ENCODE data around the gene ADGRF1.
"Not testable (repeated sequence)": the region's sequence is repeated elsewhere in the genome, so short reads cannot be mapped to it uniquely, and the experiment has no call there.

DNA sequence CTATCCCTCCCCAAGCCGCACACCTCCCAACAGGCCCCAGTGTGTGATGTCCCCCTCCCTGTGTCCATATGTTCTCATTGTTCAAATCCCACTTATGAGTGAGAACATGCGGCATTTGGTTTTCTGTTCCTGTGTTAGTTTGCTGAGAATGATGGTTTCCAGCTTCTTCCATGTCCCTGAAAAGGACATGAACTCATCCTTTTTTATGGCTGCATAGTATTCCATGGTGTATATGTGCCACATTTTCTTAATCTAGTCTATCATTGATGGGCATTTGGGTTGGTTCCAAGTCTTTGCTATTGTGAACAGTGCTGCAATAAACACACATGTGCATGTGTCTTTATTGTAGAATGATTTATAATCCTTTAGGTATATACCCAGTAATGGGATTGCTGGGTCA is 12.2 kb upstream of the ADGRF1 start:
- TF ChIP-seq, protein P1, sequence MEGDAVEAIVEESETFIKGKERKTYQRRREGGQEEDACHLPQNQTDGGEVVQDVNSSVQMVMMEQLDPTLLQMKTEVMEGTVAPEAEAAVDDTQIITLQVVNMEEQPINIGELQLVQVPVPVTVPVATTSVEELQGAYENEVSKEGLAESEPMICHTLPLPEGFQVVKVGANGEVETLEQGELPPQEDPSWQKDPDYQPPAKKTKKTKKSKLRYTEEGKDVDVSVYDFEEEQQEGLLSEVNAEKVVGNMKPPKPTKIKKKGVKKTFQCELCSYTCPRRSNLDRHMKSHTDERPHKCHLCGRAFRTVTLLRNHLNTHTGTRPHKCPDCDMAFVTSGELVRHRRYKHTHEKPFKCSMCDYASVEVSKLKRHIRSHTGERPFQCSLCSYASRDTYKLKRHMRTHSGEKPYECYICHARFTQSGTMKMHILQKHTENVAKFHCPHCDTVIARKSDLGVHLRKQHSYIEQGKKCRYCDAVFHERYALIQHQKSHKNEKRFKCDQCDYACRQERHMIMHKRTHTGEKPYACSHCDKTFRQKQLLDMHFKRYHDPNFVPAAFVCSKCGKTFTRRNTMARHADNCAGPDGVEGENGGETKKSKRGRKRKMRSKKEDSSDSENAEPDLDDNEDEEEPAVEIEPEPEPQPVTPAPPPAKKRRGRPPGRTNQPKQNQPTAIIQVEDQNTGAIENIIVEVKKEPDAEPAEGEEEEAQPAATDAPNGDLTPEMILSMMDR (conservative IDR thresholded peaks at IDR 0.05; ENCODE audit: low read depth, low read length): not testable (repeated sequence)
- not testable (repeated sequence) for TF ChIP-seq EZH2 (IDR thresholded peaks at IDR 0.05; ENCODE audit: low read length, unreplicated experiment); EZH2phosphoT487 (IDR thresholded peaks at IDR 0.05; ENCODE audit: borderline replicate concordance, low read length)

All from PC-3 (cell line).